ENCODE measurements around the gene PHF14. TPM values are rescaled to one million over a fixed set of nuclear protein-coding genes. Genes with fewer than 3 reads are reported as not detected.
"Not testable (repeated sequence)": the region's sequence is repeated elsewhere in the genome, so short reads cannot be mapped to it uniquely, and the experiment has no call there.

PHF14 gene
- total RNA-seq, 1 experiment from 2014 or later, result 30.7 TPM

DNA sequence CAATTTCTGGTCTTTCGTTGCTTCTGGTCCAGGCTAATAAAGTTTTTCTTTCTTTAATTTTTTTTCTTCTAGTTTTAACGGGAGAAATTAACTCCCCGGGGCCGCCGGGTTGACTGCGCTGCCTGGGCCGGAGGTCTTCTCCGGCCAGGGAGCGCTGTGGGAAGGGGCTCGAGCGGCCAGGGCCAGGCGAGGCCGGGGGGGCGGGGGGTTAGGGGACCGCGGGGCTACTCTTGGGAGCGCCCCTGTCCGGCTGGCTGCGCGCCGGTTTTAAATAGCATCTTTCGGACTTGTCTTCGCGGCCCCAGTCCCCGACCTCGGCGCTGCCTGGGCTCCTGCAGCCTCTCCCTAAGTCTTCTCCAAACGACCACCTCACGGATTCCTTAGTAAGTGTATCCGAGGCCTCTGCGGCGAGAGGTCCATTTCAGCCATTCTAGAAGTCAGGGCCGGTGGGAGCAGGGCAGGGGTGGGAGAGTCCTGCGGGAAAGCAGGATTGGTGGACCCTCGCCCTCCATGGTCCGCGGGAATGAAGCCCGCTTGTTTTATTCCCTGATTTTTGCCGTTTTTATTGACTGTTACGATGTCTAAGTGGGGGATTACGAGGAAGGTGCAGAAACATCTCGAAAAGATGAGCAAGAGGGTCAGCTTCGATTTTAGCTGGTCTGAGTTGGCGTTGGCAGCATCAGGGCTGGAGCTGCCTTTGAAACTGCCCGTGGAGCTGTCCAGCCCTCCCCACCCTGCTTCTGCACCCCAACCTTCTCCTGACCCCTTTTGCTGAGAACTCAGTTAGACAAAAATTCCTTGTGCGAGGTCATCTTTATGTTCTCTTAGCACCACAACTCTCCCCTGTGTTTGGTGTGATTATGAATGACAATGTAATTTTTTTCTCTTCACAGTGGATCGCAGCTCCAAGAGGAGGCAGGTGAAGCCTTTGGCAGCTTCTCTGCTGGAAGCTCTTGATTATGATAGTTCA lies 555 bp downstream of the PHF14 start:
- DNase-seq (ENCODE audit: low read depth), result peak; percentile 40

DNA sequence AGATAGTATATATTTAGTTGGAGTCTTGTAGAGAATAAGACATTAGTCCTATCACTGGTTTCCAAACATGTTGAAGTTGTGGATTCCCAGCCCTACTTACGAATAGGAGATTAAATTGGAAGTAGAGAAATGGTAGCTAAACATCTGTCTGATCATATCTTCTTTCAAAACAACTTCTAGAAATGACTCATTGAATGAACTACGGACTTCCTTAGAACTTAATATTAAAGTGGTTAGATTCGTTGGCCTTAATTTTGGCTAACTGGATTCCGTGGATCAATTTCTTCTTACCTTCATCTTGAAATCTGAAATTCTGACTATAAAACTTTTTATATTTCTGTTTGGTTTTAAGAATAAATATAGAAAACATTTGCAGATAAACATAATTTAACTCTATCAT lies 3.4 kb downstream of the PHF14 start:
- no peak for DNase-seq (ENCODE audit: low read depth)

DNA sequence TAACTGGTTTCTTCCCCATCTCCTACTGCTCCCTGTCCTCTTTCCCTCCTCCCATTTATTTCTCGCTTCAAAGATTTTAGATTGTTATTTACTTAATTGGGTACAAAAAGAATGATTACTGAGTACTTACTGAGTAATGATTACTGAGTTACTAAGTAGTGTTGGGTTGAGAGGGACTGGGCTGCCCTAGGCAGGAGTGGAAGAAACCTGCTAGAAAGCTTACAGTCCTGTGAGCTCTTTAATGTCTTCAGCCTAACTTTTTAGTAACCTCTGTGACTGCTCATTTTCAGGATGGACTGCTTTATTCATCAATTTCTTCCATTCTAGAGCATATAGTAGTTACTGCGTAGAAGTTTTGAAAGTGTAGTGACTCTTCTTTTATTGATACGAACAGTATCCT lies 7.6 kb downstream of the PHF14 start:
- DNase-seq (ENCODE audit: low read depth), result no peak

DNA sequence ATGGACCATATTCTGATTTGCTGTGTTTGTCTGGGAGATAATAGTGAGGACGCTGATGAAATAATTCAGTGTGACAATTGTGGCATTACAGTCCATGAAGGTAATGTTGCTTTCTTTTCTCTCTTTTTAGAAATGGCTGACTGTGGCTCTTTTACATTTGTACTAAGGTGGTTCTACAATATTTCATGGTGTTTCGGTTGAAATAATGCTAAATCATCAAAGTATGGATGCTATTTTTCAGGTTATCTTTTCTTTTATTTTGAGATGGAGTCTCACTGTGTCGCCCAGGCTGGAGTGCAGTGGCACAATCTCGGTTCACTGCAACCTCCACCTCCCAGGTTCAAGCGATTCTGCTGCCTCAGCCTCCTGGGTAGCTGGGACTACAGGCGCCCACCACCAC lies 17.1 kb downstream of the PHF14 start:
- DNase-seq (ENCODE audit: low read depth), result not testable (repeated sequence)

DNA sequence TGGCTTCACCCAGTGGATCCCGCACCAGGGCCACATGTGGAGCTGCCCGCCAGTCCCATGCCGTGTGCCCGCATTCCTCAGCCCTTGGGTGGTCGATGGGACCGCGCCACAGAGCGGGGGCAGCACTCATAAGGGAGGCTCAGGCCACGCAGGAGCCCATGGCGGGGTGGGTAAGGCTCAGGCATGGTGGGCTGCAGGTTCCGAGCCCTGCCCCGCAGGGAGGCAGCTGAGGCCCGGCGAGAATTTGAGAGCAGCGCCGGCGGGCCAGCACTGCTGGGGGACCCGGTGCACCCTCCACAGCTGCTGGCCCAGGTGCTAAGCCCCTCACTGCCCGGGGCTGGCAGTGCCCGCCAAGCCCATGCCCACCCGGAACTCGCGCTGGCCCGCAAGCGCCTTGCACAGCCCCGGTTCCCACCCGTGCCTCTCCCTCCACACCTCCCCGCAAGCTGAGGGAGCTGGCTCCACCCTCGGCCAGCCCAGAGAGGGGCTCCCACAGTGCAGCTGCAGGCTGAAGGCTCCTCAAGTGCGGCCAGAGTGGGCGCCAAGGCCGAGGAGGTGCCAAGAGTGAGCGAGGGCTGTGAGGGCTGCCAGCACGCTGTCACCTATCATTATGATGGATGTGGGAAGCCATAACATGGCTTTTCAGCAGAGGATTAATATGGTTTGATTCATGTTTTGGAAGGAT lies 22.0 kb downstream of the PHF14 start:
- DNase-seq (ENCODE audit: low read depth), result not testable (repeated sequence)

DNA sequence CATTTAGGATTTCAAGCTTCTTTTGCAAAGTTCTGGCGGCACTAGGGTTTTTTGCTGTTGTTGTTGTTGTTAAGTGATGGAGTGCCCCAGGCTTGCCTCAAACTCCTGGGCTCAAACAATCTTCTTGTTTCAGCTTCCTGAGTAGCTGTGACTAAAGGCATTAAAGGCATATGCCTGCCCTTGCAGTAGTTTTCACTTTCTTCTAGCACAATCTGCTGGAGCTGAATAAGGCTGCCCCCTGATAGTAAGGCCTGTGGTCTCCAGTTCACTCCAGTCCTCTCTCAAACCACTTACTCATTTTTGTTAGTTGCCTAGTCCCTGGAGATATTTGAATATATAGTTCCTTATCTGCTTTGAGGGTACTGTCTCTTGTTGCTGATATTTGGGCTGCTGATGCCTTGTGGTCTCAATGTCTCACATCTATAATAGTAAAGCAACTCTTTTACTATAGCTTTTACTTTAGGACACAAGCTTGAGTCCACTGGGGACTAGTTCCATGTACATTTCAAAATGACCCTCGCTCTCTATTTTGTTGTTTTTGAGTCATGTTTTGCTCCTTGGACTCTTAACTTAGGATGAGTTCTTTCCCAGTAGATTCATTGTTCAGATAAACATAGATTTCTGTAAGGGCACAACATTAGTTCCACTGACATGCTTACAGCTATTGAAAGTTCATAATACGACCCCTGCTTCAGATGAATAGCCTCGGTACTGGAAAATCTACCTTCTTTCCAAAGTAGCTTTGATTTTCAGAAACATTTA lies 25.5 kb downstream of the PHF14 start:
- no peak for DNase-seq (ENCODE audit: low read depth)

DNA sequence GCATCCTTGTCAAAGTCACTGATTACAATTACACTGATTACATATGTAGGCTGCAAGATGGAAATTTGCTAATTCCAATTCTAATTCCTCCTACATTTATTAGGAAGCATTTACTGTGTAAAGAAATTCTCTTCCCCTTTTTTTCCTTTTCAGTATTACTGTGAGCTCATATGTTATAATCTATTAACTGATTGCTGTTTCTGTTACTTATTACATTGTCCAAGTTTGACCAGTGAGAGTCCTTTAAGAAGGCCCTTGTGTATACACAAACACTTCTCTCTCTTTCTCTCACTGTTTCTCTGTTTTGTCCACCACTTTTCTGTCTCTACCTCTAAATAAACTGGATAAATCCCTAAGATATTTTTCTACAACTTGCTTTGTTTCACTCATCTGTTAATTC lies 31.5 kb downstream of the PHF14 start:
- DNase-seq (ENCODE audit: low read depth), result no peak

DNA sequence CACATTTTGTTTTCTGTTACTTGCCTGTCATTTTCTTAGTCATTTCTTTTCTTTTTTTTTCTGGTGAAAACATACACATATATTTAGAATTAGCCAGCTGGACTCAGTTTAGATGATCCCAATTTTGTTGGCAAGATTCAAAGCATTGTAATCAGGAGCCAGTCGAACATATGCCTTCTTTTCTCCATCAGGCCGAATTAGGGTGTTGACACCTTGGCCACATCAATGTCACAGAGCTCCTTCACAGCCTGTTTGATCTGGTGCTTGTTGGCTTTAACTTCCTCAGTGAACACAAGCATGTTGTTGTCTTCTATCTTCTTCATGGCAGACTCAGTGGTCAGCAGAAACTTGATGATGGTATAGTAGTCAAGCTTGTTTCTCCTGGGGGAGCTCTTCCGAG lies 32.6 kb downstream of the PHF14 start:
- DNase-seq (ENCODE audit: low read depth), result no peak

DNA sequence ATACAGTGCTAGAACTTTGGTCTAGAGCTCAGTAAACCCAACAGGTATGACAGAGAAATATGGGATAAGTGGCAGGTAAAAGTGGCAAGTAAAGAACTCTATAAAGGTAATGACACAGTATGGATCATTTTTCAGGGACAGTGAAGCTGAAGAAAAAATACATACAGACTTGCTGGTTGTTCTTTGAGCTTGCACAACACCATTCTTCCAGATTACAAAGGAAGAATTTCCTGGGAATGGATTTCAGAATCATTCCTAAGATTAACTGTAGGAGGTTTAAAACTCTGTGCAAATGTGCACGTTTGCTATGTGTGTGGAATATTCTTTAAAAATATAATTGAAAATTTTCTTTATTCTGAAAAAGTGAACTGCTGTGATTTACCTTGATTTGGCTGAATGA lies 36.0 kb downstream of the PHF14 start:
- no peak for DNase-seq (ENCODE audit: low read depth)

DNA sequence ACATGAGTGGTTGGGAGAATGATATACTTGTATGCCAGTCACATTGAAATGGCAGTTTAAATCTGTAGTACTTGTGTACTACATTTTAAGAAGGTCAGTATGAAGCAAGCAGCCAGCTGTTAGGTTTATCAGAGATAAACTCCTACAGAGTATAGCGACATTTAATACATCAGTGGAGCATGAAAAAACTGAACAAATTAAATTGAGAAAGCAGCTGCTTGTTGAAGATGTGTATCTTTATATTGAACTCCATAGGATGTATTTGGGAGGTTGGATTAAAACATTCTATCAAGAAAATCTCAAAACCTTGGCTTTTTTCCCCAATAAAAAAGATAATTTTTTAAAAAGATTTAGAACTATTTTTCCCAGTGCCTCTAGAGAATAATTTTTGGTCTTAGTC lies 47.8 kb downstream of the PHF14 start:
- DNase-seq (ENCODE audit: low read depth), result no peak

DNA sequence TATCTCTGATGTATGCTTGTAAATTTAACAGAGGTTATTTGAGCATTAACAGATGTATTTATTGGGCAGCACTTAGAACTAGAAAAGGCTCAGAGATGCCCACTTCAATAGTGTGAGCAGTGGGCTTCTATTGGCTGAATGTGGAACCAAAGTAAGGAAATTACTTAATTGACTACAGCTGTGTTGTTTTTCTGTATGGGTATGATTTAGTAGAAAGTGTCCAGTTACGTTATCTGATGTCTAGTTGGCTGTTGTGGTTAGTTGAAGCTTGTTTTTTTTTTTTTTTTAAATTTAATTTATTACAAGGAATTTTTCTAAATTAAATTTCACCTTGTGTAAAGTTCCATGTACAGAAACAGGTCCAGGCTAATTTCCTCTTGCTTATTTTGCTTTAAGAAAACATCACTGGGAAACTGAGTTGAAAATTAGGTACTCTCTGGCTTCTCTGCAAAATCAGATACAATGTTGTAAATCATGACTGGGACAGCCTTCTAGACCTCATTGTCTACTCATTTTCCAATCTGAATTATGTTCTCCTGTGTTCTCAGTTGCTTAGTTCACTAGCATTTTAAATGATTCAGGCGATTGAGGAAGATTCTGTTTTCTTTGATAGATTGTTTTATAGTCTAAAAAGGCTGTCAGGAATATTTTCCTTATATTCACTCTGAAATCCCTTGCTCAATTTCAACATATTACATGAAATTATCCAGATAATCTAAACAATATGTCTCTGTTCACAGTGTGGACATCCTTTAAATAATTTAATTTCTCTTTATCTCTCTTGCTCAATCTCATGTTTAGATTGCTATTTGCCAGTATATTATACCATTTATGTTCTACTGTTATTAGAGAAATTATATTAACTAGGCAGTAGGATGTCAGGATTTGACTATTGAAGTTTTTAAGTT lies 53.0 kb downstream of the PHF14 start:
- DNase-seq (ENCODE audit: low read depth), result no peak

DNA sequence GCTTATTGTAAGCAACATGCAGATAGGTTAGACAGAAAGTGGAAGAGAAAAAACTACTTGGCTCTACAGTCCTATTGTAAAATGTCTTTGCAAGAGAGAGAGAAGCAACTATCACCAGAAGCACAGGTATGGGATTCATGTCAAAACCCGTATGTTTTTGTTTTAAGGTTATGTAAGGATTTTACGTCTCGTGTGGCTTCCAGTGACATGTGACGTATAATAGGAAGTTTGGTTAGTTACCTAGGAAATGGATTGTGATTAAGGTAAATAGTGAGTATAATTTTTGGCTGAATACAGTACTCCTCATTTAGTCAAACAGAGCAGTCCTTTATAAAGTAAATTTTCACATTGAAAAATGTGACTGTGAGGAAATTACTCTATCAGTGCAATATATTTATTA lies 62.0 kb downstream of the PHF14 start:
- DNase-seq (ENCODE audit: low read depth), result no peak

DNA sequence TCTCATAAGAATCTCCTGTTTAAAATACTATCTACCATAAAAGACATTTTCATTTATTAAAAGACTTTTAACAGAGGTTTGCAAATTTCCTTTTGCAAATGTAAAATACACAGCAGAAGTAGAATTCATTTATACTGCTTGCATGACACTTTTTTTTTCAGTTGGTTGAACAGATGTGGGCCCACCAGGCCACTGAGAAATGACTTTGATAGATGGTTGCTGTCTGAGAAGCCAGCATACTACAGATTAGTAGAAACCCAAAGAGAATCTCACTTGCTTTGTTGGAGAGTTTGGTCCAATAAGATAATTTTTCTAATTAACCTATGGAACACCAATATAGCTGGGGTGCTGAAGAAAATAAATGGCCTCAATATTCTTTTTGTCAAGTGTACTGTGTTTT lies 66.3 kb downstream of the PHF14 start:
- DNase-seq (ENCODE audit: low read depth), result no peak

DNA sequence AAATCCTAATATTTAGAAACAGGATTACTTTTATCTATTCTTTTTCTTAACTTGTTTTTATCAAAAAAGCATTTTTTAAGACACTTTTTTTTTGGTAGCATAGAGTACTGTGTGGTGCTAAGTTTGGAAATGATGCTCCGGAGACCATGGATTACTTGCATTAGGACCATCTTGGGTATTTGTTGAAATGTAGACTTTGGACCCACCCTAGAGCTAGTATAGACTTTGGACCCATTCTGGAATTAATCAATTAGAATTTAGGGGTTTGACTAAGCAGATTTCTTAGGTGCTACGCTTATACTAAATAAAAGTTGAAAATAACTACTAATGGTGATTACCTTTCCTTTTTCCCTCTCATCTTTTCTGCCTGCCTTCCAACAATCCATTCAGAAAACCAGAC lies 80.4 kb downstream of the PHF14 start:
- no peak for DNase-seq (ENCODE audit: low read depth)

DNA sequence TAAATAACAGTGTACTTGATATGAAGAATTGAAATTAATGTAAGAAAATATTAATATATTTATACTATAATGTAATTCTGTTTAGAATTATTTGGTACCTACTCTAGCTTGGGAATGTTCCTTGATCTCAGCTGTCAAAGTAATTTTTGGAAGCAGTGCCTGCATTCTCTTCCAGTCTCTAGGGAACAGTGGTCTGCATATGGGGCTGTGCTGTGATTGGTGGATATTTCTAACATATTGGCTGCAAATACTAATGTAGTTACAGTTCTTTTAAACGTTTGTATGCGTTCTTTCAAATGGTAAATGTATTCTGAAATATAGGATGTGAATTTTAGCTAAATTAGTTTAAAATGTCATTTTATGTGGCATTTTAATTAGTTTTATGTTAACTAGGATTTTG lies 87.2 kb downstream of the PHF14 start:
- DNase-seq (ENCODE audit: low read depth), result no peak

DNA sequence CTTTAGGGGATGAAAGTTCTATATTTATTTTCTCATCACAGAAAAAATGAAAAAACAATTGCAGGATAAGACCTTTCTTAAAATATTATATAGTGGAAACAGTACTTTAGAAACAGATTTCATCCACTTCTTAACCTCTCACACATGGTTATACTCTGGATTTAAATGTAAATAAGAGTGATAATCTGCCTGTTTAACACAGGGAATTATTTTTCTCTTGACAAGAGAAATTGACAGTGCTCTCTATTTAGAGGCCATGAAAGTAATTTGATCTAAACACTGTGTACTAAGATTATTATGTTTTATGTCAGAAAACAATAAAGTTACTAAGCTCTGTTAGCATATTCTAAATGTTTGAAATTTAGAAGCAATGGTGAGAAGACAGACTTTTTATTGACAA lies 88.4 kb downstream of the PHF14 start:
- no peak for DNase-seq (ENCODE audit: low read depth)

DNA sequence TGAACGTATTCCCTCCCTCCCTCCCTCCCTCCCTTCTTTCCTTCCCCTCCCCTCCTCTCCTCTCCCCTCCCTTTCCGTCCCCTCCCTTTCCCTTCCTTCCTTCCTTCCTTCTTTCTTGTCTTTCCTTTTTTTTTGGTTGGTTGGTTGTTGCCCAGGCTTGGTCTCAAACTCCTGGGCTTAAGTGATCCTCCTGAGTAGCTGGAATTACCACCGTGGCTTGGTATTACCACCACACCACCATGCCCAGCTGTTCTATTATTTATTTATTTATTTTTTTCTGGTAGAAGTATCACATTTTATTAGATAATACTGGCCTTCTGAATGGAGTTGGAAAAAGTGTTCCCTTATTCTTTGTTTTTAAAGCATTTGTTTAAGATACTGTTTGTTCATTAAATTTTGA lies 95.9 kb downstream of the PHF14 start:
- DNase-seq (ENCODE audit: low read depth), result no peak

DNA sequence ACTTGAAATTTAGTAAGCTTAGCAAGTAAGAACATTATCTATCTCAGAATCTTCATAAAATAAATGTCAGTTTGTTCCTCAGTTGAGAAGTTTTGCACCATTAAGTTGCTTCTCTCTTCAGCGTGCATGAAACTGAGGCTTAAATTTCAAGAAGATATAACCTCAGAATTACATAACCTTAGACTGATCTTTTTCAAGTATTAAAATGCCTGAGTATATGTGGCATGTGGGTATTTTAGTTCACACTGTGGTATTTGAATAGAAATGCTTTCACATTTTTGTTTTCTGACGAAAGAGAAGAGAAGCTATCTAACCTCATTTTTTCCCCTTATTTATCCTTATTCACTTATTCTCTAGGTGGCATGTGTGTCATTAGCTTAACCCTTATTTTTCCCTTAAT lies 104.1 kb downstream of the PHF14 start:
- no peak for DNase-seq (ENCODE audit: low read depth)

DNA sequence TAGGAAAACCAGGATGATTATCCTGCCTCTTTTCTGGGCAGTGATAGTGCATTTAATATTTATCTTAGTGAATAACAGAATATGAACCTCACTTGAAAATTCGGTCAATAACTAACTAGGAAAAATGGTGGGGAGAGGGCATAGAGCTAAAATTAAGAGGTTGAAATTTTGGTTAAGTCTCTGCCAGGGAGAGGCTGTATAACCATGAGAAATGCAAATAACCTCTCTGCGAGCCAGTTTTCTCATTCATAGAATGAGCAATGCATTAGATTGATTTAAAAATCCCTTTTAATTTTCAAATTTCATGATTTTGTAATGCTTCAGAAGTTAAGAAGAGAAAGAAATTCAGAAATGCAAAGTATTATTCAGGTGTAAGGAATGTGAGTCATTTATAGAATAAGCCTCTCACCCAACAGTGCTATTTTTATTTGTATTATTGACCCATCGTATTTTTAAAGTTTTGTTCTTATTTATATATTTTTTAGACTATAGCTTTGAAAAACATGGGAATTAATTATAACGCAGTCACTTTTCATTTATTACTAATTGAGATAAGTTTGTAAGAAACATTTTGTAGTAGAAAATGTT lies 104.7 kb downstream of the PHF14 start:
- DNase-seq (ENCODE audit: low read depth), result no peak

DNA sequence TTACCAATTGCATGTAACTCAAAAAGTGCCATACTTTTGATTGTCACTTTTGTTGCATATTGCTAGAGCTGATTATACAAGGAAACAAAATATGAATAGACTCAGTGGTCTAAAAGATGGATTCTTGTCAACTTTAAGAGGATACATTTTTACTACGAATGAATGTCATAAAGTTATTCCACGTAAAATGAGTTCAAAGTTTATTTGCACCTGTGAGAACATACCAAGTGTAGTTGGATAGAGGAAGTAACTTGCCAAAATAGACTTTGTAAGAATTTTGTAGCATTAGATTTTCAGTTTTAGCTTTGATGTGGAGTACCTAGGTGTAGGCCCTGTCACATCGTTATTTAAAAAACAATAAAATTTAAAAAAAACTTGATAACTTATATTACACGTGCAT lies 106.2 kb downstream of the PHF14 start:
- no peak for DNase-seq (ENCODE audit: low read depth)

DNA sequence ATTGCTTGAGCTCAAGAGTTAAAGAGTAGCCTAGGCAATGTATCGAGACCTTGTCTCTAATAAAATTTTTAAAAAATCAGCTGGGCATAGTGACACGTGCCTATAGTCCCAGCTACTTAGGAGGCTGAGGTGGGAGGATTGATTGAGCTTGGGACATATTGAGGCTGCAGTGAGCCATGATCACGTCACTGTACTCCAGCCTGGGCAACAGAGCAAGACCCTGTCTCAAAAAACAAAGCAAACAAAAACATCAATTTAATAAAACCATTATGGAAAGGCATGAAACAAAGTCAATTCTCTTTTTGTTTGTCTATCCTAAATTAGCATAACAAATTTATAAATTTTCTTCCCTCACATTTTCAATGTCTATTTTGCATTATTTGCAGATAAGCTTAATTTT lies 108.4 kb downstream of the PHF14 start:
- DNase-seq (ENCODE audit: low read depth), result no peak

All from HT1080 (cell line).